Stimulated activated naive B cell treated with anti-CD40 and anti-IgM and Interleukin-4, amounts not matched to agents 10 μg/mL and 1 μg/mL and 100 μg/mL, for 72 hours (primary cell): ENCODE data around the gene LYVE1.

Experiments used
- ATAC-seq, 2 donors: fragments of 150-1000 bp; cut with Tn5 transposase; replicated peaks; 2 replicates each; pipeline ENCODE4 v1.10.0; 2021; ENCODE audit warnings: moderate library complexity in 1 of 2
- DNase-seq: peaks from one replicate; pipeline ENCODE4 v3.0.0; 2021
- H3K27ac Mint-ChIP-seq: one replicate; pipeline ENCODE4 v1.8.0; 2022; ENCODE audit warnings: mild to moderate bottlenecking, mixed read lengths
- H3K27me3 Mint-ChIP-seq, 2 donors: one replicate each; pipeline ENCODE4 v1.8.0; 2022; ENCODE audit warnings: mixed read lengths in 2 of 2
- H3K36me3 Mint-ChIP-seq, 2 donors: one replicate each; pipeline ENCODE4 v1.8.0; 2022; ENCODE audit warnings: mixed read lengths in 2 of 2, mild to moderate bottlenecking in 1 of 2
- H3K4me1 Mint-ChIP-seq, 2 donors: one replicate each; pipeline ENCODE4 v1.8.0; 2022; ENCODE audit warnings: mixed read lengths in 2 of 2, mild to moderate bottlenecking in 1 of 2
- H3K4me3 Mint-ChIP-seq, 2 donors: one replicate each; pipeline ENCODE4 v1.8.0; 2022; ENCODE audit warnings: mild to moderate bottlenecking in 2 of 2, mixed read lengths in 2 of 2, moderate library complexity in 1 of 2
- H3K9me3 Mint-ChIP-seq, 2 donors: one replicate each; pipeline ENCODE4 v1.8.0; 2022; ENCODE audit warnings: mixed read lengths in 2 of 2, mild to moderate bottlenecking in 1 of 2

LYVE1 gene, protein sequence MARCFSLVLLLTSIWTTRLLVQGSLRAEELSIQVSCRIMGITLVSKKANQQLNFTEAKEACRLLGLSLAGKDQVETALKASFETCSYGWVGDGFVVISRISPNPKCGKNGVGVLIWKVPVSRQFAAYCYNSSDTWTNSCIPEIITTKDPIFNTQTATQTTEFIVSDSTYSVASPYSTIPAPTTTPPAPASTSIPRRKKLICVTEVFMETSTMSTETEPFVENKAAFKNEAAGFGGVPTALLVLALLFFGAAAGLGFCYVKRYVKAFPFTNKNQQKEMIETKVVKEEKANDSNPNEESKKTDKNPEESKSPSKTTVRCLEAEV

DNA sequence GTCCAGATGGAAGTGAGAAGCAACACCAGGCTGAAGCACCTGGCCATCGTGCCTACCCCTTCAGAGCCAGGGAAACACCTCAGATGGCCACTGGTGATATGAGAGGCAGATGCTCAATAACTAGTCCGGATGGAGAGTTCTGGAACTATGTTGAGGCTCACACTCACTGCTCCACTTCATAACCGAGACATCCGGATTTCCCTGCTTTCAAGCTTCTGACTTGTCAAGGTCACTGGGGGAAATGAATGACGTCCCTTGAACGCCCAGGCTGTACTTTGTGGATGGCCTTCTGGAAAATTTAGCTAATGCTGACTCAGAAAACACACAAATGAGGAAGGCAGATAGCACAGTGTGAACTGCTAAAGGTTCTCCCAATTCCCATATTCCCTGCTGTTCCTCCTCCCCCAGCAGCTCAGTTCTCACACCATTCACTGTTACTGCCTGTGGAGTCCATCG lies at the start of gene LYVE1:
Gene LYVE1, minus strand, starts transcription at position 180 of the 456 bp plus-strand sequence. Its CDS starts 133 bp downstream, at position 47.
- Mint-ChIP-seq H3K36me3 (no peaks in the 10 kb centered on the region), H3K27me3 (no peaks in the 10 kb centered on the region), H3K4me1 (peaks cover 26 to 73% of the 10 kb centered on the region in 2 donors), H3K27ac (no peak within 1 kb of the TSS), H3K9me3 (no peaks in the 10 kb centered on the region), H3K4me3 (no peak within 1 kb of the TSS)
- no peak for ATAC-seq
- no peak for DNase-seq

DNA sequence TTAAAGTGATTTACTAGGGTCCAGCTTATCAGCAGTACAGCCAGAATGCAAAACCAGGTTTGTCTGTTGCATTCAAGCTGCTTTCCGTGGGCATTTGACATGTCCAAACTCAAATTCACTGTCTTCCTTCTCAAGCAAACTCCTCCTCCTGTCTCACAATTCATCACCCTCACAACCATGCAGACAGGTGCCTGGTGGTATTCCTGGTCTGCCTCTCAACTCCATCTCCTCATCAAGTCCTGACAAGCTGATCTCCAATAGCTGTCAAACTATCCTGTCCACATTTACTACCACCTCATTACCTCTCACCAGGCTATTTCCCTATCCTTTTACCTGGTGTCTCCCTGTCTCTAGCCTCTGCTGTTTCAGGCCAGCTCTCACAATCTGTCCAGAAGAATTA lies 49.1 kb upstream of the LYVE1 start:
- Mint-ChIP-seq H3K4me1 (peaks cover 25 to 47% of the 10 kb centered on the region in 2 donors), H3K4me3 (no peak overlapping the region), H3K27ac (no peak overlapping the region), H3K9me3 (peaks cover 6 to 9% of the 10 kb centered on the region in 2 donors), H3K27me3 (no peaks in the 10 kb centered on the region), H3K36me3 (peaks cover 4 to 9% of the 10 kb centered on the region in 2 donors)
- no peak for ATAC-seq
- DNase-seq: no peak

GRCh38 chr11:10611979-10612862 lies 43.8 kb upstream of the LYVE1 start:
- Mint-ChIP-seq H3K27me3 (no peaks in the 10 kb centered on the region), H3K4me3 (peak overlapping the region in 1 of 2 donors; percentile 2), H3K36me3 (peaks cover 6 to 12% of the 10 kb centered on the region in 2 donors), H3K4me1 (peaks cover 43 to 73% of the 10 kb centered on the region in 2 donors), H3K9me3 (peaks cover 11 to 19% of the 10 kb centered on the region in 2 donors), H3K27ac (peak overlapping the region; percentile 72)
- DNase-seq: no peak
- ATAC-seq: peak; percentile 55 to 66

DNA sequence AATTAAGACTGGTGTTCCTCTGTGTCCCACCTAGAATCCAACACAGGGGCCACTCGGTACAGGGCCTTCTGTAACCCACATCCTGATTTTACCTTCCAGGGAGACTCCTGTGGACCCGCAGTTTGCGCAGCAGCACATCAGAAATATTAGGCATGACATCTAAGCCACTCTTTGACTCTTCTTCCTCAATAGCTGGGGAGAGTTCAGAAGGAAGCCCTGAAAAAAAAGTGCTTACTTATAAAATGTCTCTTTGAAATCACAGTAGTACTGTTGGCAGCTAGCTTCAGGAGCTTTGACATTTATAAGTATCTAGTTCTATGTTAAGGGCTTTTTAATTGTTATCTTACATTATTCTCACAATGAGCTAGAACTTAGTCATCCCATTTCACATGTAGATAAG lies 41.2 kb upstream of the LYVE1 start:
- Mint-ChIP-seq H3K36me3 (peaks cover 6 to 12% of the 10 kb centered on the region in 2 donors), H3K9me3 (peaks cover 11 to 19% of the 10 kb centered on the region in 2 donors), H3K4me3 (no peak overlapping the region), H3K4me1 (peaks cover 59 to 97% of the 10 kb centered on the region in 2 donors), H3K27ac (peak overlapping the region; percentile 14), H3K27me3 (no peaks in the 10 kb centered on the region)
- ATAC-seq (no peak), DNase-seq (no peak)

DNA sequence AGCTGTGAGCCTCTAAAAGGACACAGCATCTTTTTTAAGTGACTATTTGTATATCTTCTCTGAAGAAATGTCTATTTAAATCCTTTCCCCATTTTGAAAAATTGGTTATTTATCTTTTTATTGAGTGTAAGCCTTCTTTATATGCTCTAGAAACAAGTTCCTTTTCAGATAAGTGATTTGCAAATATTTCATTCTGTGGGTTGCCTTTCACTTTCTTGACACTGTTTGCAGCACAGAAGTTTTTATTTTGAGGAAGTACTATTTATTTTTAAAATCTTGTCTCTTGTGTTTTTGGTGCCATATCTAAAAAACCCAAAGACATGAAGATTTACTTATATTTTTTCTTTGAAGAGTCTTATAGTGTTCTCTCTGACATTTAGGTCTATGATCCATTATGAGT lies 40.1 kb upstream of the LYVE1 start:
- ATAC-seq (no peak), DNase-seq (no peak)
- no peak overlapping the region for H3K27ac Mint-ChIP-seq
- no peaks in the 10 kb centered on the region for H3K27me3 Mint-ChIP-seq
- H3K4me3 Mint-ChIP-seq: peak overlapping the region in 1 of 2 donors; percentile 11
- peaks cover 9 to 15% of the 10 kb centered on the region in 2 donors for H3K9me3 Mint-ChIP-seq
- H3K4me1 Mint-ChIP-seq: peaks cover 59 to 97% of the 10 kb centered on the region in 2 donors
- H3K36me3 Mint-ChIP-seq: peaks cover 6 to 7% of the 10 kb centered on the region in 2 donors

DNA sequence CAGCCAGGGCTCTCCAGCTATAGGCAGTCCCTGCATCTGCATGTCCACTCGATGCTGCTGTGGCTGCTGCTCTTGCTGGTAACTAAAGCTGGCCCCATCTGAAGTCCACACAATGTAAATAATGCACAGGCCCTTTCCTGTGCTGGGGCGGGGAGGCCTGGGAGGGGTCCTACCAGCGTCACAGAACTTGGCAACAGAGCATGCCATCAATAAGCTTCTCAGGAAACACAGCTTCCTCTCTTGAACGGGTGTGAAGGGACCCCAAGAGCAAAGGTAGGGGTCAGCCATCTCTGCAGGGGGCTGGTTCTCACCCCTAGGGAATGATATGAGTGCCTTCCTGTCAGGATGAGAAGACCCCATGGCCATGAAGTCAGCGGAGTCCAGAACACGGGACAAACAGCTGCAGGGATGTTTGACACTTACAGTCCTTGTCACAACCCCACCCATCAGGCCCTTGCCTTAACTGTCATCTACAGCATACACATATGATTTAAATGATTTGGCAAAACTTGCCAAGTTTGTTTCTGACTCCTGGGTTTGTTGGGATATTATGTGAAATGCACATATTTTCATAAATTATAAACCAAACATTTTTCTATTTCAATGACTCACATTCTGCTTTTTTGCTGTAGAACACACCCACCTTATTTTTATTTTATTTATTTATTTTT lies 39.1 kb upstream of the LYVE1 start:
- Mint-ChIP-seq H3K4me3 (no peak overlapping the region), H3K27ac (peak overlapping the region; percentile 47), H3K4me1 (peaks cover 60 to 97% of the 10 kb centered on the region in 2 donors), H3K27me3 (no peaks in the 10 kb centered on the region), H3K9me3 (peaks cover 6 to 11% of the 10 kb centered on the region in 2 donors), H3K36me3 (peaks cover 4 to 5% of the 10 kb centered on the region in 2 donors)
- DNase-seq (no peak), ATAC-seq (no peak)

GRCh38 chr11:10606536-10607208 lies 38.2 kb upstream of the LYVE1 start:
- DNase-seq: no peak
- peak; percentile 89 to 94 for ATAC-seq
- H3K27ac Mint-ChIP-seq: peak overlapping the region; percentile 93
- no peaks in the 10 kb centered on the region for H3K27me3 Mint-ChIP-seq
- peaks cover 61 to 97% of the 10 kb centered on the region in 2 donors for H3K4me1 Mint-ChIP-seq
- peak overlapping the region; percentile 54 to 79 for H3K4me3 Mint-ChIP-seq
- peaks cover 3 to 4% of the 10 kb centered on the region in 2 donors for H3K9me3 Mint-ChIP-seq
- H3K36me3 Mint-ChIP-seq: peaks cover 0 to 4% of the 10 kb centered on the region in 2 donors

DNA sequence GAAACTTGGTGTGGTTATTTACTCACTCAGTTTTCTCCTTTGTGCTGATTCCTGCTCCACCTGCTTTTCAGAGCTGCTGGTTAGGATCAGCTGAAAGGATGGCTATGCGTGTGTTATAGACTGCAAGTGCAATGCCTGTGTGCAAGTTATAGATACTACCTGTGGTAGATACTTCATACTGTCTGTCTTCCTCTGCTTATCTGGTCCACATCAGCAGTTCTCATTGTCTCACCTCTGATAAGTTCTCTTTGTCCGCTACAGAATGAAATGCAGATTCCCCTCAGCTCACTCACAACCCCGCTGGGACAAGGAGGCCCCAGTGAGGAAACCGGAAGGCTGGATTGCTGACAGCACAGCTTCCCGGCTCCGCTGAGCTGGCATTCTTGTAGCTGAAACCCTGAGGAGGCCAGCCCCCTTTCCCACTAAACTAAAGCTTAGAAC lies 37.5 kb upstream of the LYVE1 start:
- Mint-ChIP-seq H3K4me1 (peaks cover 63 to 97% of the 10 kb centered on the region in 2 donors), H3K36me3 (peaks cover 0 to 4% of the 10 kb centered on the region in 2 donors), H3K27ac (peak overlapping the region; percentile 93), H3K27me3 (no peaks in the 10 kb centered on the region), H3K4me3 (peak overlapping the region; percentile 54 to 79), H3K9me3 (peaks cover 0 to 3% of the 10 kb centered on the region in 2 donors)
- peak in 1 of 2 donors; percentile 13 for ATAC-seq
- DNase-seq: no peak

- H3K27me3 Mint-ChIP-seq: no peaks in the 10 kb centered on the region
- no peak overlapping the region for H3K27ac Mint-ChIP-seq
- ATAC-seq (no peak), DNase-seq (no peak)
- peaks cover 0 to 5% of the 10 kb centered on the region in 2 donors for H3K36me3 Mint-ChIP-seq
- peaks cover 65 to 95% of the 10 kb centered on the region in 2 donors for H3K4me1 Mint-ChIP-seq
- no peaks in the 10 kb centered on the region for H3K9me3 Mint-ChIP-seq
- H3K4me3 Mint-ChIP-seq: no peak overlapping the region
These were observed 36.3 kb upstream of the LYVE1 start for GRCh38 chr11:10604798-10605197.

DNA sequence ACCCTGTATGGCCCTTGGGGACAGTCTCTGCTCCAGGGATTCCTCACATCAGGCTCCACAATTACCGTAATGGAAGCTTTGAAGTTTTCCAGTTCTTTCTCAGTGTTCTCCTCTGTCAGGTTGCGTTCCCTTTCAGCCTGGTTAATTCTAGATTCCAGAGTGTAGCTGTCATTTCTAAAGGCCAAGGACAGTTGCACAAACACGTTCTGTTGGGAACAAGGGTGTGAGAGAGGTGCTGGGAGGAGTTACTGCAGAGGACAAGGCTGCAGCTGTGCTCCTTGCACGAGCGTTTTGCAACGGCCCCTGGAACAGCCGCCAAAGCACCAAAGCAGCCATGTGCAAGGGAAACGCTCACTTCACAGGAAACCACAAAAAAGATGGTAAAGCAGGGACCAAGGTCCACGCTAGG lies 35.9 kb upstream of the LYVE1 start:
- Mint-ChIP-seq H3K4me3 (no peak overlapping the region), H3K4me1 (peaks cover 66 to 95% of the 10 kb centered on the region in 2 donors), H3K9me3 (no peaks in the 10 kb centered on the region), H3K36me3 (peaks cover 0 to 5% of the 10 kb centered on the region in 2 donors), H3K27ac (no peak overlapping the region), H3K27me3 (no peaks in the 10 kb centered on the region)
- ATAC-seq: no peak
- no peak for DNase-seq

DNA sequence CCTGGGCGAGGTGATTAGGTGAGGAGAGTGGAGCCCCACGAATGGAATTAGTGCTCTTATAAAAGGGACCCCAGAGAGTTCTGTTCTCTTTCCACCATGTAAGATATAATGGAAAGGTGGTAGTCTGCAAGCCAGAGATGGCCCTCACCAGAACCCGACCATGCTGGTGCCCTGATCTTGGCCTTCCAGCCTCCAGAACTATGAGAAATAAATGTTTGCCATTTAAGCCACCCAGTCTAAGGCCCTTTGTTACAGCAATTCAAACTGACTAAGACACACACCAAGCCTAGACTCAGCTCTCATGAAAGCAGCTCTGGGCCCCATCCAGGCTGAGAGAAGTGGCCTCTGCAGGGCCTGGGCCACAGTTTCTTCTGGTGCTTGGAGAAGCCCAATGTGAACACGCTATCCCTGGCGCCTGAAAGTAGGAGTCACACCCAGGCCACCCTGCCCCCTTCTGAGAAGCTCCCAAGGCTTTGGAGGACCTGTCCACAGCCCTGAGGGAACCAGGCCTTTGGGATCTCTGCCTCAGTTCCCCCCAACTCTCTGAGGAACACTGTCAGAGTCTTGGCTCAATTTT lies 35.3 kb upstream of the LYVE1 start:
- Mint-ChIP-seq H3K27me3 (no peaks in the 10 kb centered on the region), H3K4me3 (no peak overlapping the region), H3K36me3 (peaks cover 0 to 5% of the 10 kb centered on the region in 2 donors), H3K9me3 (no peaks in the 10 kb centered on the region), H3K4me1 (peaks cover 64 to 91% of the 10 kb centered on the region in 2 donors), H3K27ac (peak overlapping the region; percentile 81)
- no peak for ATAC-seq
- DNase-seq: no peak

GRCh38 chr11:10602945-10603344 lies 34.5 kb upstream of the LYVE1 start:
- ATAC-seq: no peak
- Mint-ChIP-seq H3K4me1 (peaks cover 67 to 90% of the 10 kb centered on the region in 2 donors), H3K36me3 (peaks cover 0 to 5% of the 10 kb centered on the region in 2 donors)

GRCh38 chr11:10602366-10602765 lies 33.9 kb upstream of the LYVE1 start:
- H3K27ac Mint-ChIP-seq: no peak overlapping the region
- no peaks in the 10 kb centered on the region for H3K27me3 Mint-ChIP-seq
- H3K4me3 Mint-ChIP-seq: no peak overlapping the region
- H3K4me1 Mint-ChIP-seq: peaks cover 67 to 91% of the 10 kb centered on the region in 2 donors
- H3K36me3 Mint-ChIP-seq: peaks cover 0 to 5% of the 10 kb centered on the region in 2 donors
- DNase-seq: no peak
- no peaks in the 10 kb centered on the region for H3K9me3 Mint-ChIP-seq
- ATAC-seq: no peak

More at GRCh38 chr11:10602945-10603344, 34.5 kb upstream of the LYVE1 start:
- H3K4me3 Mint-ChIP-seq: no peak overlapping the region
- no peak for DNase-seq
- H3K27me3 Mint-ChIP-seq: no peaks in the 10 kb centered on the region
- no peak overlapping the region for H3K27ac Mint-ChIP-seq
- H3K9me3 Mint-ChIP-seq: no peaks in the 10 kb centered on the region
